ENCODE measurements around the gene FAM222A.

DNA sequence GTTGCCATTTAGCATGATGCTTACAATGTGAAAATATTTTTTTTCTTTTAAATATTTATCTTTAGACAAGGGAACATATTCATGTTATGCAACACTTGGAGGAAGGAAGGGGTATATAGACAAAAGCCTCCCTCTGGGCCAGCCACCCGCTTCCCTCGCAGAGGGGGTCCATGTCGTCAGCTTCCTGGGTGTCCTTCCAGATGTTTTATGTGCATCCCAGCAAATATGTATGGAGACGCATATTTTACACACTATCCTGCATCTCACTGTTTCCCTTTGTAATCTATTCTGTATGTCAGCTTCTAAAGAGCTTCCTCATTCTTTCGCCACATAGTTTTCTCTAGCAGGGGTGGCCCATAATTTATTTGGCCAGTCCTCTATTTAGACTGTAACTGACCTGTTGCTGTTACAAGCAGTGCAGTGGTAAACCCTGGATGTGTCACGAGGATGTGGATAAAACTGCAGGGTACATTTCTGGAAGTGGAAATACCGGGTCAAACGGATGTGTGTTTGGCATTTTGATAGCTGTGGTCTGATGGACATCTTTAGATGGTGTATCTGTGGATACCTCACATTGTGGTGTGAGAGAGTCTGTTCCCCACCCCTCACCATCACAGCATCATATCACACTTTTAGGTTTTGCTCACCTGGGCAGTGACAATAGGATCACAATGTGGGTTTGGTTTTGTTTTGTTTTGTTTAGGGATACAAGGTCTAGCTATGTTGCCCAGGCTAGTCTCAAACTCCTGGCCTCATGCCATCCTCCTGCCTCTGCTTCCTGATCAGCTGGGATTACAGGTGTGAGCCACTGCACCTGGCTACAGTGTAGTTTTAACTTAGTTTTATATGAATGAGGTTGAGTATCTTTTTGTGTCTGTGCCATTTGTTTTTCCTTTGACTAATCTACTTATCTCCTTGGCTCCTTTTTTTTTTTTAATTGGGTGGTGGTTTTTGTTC is 31.6 kb downstream of the FAM222A start:
- TF ChIP-seq POLR2A (IDR thresholded peaks at IDR 0.05) = no peak
- TF ChIP-seq, protein P1, sequence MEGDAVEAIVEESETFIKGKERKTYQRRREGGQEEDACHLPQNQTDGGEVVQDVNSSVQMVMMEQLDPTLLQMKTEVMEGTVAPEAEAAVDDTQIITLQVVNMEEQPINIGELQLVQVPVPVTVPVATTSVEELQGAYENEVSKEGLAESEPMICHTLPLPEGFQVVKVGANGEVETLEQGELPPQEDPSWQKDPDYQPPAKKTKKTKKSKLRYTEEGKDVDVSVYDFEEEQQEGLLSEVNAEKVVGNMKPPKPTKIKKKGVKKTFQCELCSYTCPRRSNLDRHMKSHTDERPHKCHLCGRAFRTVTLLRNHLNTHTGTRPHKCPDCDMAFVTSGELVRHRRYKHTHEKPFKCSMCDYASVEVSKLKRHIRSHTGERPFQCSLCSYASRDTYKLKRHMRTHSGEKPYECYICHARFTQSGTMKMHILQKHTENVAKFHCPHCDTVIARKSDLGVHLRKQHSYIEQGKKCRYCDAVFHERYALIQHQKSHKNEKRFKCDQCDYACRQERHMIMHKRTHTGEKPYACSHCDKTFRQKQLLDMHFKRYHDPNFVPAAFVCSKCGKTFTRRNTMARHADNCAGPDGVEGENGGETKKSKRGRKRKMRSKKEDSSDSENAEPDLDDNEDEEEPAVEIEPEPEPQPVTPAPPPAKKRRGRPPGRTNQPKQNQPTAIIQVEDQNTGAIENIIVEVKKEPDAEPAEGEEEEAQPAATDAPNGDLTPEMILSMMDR (IDR thresholded peaks at IDR 0.05) = no peak

Measured in right lobe of liver (tissue), 4 donors.